NCI-H1694 (cell line): Measurements from ENCODE around the gene CNIH2.

Experiments
- DNase-seq: peaks from one replicate; lab custom pipeline; 2025; lab: John Stamatoyannopoulos, UW

Gene CNIH2

DNA sequence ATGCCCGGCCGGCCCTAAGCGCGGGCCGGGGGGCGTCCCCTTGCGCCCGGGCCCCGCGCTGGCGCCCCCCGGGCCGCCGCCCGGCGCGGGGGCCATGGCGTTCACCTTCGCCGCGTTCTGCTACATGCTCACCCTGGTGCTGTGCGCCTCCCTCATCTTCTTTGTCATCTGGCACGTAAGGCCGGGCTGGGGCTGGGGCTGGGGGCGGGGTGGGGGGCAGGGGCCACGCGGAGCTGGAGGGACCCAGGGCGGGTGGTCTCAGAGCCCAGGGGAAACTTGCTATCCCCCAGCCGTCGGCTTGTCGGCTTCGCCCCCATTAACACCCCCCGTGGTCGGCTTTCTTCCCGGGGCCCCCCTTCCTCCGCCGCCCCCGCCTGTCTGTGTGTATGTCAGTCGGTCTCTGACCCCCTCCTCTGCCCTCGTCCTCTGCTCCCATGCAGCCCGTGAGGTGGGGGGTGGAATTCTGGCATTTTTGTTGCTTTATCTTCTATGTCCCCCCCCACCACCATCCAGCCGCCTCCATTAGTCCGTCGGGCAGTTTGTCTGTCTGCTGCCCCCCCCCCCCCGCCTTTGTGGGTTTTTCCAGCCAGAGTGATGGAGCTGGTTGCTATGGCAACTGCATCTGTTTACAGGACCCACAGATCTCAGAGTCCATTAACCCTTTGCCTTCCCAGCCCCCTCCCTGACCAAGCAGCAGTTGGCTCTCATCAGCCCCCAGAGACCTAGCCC lies 552 bp downstream of the CNIH2 start:
- DNase-seq: no peak

- DNase-seq: no peak
These were observed 1.2 kb downstream of the CNIH2 start for GRCh38 chr11:66279092-66279734.

DNA sequence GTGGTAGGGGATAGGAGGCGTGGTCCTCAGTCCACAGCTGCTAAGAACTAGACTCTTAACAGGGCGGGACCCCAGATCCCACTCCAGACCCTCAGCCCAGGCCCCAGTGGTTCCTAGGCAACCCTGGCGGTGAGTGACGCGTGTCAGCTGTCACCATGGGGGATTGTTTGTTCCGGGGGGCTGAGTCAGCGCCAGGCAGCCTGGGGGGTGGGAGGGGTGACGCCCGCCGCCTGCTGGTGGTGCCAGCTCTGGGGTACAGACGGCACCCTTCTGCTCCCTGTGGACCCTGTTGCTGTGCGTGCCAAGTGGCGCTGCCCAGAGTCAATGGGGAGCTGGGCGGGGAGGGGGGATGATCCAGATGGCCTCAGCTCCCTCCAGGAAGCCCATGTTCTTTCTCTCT lies 2.5 kb downstream of the CNIH2 start:
- peak; percentile 66 for DNase-seq

GRCh38 chr11:66281001-66281400 lies 3.0 kb downstream of the CNIH2 start:
- DNase-seq: no peak

DNA sequence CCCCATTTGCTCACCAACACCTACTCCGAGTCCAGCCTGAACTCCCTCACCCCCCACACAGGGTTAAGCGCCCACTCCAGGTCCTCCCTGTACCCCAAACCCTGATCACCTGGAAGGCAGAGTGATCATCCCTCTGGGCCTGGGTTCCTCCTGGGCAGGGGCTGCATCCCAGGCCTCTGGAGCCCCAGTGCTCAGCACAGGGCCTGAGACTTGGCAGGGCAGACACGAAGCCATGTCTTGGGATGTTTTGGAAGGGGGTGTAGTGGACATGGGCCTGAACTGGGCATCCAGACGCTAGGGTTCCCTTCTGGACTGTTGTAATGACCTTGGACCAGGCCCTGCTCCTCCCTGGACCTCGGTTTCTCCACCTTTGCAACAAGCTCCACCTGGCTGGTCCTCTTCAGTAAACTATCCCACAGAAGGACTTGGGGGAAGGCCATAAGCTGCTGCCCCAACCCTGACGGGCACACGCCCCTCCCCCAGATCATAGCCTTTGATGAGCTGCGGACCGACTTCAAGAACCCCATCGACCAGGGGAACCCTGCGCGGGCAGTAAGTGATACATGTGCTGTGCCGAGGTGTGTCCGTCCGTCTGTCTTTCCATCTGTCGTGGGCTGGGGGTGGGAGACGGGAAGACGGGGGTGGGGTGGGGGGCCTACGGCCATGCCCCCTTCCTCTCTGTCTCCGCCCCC lies 3.9 kb downstream of the CNIH2 start:
- DNase-seq: no peak

DNA sequence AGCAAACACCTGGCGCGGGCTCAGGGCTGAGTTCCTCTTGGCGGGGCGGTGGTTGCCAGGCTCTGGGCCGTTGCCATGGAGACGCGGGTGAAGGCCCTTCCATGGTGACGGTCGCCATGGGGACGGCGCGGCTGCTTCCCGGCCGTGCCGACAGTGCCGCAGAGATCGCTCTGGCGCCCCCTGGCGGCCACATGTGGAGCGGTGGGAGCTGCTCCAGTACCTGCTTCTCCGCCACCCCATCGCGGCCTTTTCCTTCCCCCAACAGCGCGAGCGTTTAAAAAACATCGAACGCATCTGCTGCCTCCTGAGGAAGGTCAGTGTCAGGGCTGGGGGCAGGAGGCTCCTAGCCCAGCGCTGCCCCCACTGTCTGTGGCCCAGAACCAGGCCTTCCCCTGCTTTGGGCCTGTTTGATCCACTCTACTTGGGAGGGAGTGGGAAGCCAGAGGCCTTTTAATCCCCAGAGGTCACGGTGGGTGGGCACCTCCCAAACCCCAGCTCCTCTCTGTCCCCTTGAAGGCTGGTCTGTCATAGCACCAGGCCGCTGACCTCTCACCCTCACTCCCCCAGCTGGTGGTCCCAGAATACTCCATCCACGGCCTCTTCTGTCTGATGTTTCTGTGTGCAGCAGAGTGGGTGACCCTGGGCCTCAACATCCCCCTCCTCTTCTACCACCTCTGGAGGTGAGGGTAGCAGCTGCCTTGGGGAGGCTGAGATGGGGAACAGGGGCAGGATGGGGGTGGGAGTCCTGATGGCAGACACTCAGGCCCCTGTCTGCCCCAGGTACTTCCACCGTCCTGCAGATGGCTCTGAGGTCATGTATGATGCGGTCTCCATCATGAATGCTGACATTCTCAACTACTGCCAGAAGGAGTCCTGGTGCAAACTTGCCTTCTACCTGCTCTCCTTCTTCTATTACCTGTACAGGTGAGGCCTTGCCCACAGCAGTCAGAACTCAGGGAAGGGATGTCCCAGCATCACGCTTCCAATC lies 4.8 kb downstream of the CNIH2 start:
- DNase-seq: peak; percentile 92

GRCh38 chr11:66283461-66284105 lies 5.6 kb downstream of the CNIH2 start:
- no peak for DNase-seq

DNA sequence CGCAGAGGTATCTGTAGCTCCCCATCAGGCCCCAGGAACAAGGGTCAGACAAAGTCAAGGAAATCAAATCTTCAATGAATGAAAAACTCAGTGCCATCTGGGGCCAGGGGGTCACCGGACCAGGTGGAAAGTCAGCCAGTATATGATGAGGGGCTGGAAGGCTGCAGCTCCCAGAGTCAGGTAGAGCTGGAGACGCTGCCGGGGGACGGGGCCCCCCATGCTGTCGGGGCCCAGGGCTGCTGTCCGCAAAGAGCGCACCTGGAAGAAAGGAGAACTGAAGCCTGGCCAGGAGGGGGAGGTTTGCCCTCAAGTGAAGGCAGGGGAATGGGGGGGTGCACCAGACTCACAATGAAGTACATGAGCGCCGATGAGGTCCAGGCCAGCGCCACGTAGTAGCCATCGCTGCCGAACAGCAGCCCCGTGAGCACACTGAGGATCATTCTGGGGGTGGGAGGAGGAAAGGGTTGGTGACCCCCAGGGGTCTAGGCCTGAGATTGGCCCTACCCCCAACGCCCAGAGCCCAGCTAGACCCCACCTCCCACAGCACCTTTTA lies 6.6 kb downstream of the CNIH2 start:
- no peak for DNase-seq

- no peak for DNase-seq
These were observed 7.4 kb downstream of the CNIH2 start for GRCh38 chr11:66285250-66285947.

DNA sequence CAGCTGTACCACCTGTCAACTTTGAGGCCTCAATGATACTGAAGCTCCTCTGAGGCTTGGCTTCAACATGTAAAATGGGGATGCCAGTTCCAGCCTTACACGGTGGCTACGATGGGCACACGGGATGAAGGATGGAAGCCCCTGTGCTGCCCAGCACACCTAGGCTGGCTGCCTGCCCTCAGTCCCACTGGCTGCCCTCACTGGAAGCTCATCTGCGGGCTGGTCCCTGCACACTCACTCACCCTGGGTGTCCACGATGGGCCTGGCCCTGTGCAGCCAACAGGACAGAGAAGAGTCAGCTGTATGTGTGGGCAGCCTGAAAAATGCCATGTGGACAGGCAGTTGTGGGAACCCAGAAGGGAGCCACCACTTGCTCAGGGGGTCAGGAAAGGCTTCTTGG lies 8.7 kb downstream of the CNIH2 start:
- DNase-seq: no peak

DNA sequence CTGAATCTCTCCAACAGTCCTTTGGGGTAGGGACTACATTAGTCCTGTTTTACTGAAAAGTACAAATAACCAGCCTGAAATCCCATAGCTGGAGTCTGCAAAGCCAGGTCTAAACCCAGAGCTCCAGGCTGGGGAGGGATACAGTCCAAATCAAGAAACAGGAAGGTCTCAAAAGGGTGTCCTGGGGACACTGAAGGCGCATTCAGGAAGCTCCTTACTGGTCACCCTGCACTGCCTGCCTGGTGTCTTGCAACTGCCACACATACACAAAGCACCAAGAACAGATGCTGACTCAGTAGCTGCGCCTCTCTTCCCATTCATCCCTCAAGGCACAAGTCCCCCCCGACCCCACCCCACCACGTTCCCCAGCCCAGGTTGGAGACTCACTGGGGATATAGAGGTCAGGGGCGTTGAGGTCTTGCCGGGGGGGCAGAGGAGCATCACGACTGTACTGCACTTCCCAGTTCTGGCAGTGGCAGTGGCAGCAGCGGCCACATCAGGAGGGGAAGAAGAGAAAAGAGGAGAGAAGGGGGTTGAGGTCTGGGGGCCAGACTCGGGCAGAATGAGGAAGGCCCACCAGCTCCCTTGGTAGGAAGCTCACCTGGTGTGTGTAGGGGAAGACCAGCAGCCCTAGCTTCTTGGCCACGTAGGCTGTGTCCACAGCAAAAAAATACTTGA lies 9.4 kb downstream of the CNIH2 start:
- no peak for DNase-seq

DNA sequence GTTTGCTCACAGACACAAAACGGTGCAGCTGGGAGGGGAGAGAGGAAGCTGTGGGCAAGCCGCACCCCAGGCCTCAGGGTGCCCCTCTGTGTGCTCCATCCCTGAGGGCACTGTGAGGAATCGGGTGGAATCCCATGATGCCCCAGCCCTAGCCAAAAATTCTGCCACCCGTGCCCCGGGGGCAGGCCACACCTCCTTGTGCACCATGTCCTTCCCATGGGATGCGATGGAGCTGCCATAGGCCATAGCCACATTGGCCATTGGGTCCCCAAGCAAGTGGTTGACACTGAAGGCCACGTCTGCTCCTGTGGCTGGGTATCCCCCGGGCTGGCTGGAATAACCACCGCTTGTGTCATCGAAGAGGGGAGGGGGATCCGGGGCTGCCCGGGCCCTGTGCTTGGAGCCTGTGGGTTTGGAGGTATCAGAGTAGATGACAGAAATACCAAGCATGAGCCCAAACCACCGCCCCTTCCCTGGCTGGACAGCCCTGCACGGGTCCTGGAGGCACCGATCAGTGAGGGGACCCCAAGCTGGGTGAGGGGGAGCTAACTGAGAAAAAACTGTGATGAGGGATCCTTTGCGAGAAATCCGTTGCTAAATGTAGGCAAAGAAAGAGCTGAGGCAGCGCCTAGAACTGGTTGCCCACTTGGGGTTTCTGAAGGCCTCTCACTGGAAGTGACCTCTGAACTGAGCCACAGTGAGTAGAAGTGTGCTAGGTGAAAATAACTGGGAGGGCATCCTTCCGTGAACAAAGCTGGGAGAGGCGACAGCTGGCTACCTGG lies 10.1 kb downstream of the CNIH2 start:
- no peak for DNase-seq

DNA sequence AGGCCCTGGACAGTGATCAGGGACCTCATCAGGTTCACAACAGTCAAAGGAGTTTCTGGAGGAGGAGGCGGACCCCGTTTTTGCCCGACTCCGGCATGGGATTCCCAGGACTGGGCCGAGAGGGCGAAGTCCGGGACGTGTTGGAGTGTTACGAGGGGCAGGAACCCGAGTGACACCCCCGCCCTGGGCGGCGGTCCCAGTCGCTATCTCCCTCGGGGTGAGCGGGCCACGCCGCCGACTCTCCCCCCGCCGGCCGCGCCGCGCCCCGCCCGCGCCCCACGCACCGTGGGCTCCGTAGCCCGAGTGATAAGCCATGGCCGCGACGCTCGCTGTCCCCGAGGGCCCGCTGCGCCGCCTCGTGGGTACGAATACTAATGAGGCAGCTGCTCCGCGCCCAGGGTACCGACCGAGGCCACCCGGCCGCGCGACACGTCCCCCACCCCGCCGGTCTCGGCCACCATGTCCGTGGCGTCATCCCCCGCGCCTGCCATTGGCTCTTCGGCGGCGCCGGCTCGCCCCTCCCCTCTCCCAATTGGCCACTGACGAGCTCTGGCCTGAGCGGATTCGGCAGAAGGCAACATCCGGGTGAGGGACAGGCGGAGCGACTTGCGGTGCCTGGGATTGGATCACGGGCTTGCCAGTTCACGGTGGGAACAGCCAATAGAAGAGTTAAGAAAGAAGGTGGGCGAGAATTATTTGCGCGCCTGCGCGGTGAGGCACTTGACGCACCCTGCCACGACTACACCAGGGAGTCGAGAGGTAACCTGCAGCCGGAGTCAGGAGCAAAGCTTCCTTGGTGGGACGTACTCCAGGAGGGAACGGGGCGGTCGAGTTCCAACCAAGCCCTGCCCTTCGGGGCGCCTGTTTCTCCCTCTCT lies 10.9 kb downstream of the CNIH2 start, which contains the start of gene YIF1A:
YIF1A (minus strand) TSS at position 473 of the 877 bp plus-strand sequence; CDS start at position 315, 158 bp downstream.
- DNase-seq: peak; percentile 97

DNA sequence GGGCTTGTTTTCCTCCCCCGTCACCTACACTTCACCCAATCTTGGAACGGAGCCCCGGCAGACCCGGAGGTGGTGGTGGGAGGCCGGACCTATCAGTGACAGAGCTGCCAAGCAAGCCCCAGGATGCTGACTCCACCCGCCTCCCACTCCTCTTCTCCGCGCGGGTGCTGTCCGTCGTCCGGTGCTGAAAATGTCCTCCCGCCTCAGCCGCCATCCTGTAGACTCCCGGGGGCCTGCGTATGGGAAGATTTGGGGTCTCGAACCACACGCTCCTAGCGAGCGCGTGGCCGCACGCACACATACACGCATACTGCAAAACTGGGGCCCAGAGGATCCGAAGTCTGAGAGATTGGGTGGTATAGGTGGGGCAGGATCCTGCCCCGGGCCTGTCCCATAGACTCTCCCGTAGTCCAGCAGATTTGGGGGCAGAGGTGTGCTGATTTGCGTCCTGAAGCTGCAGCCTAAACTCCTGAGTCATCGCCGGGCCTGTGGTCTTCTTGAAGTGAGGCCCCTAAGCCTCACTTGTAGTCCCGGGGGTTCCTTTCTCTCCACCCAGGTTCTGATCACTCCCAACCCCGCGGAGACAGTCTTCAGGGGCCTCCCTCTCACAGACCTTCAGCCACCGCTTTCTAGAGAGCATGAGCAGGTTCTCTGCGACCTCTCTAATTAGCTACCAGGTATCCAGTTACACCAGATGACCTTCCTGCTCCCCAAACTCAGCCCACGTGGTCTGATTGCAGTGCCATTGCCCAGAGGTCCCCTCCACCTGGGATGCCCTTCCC lies 11.8 kb downstream of the CNIH2 start:
- DNase-seq: no peak

DNA sequence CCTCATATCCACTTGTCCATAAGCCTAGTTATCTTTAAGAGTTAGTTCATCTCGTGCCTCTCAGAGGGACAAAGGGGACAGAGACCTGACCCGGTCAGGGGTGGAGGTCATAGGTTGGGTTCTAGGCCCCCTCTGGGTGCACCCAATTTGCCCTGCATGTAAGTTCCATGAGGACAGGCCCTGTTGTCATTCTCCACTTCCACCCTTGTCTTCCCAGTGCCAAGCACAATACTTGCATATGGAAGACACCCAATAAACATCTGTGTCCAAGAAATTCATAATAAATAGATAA lies 12.3 kb downstream of the CNIH2 start:
- DNase-seq: no peak

DNA sequence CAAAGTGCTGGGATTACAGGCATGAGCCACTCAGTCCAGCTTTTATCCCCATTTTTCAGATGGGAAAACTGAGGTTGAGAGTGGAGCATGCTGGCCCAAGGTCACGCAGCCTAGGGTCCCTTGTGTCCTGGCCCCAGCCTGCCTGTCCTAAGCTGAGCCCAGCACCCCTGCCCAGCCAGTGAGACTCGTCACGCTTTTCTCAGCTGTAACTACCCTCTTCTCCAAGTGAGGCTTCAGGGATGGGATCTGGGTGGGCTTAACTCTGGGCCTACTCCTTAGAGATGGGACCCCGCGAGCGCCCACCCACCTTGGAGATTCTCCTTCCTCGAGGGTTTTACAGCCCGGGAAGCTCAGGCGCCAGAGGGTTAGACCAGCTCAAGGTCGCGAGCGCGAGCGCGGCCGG lies 13.3 kb downstream of the CNIH2 start:
- DNase-seq: no peak
